NCI-H774 (cell line): ENCODE measurements around the gene MTCL1.

Experiments used
- DNase-seq: peaks from one replicate; lab custom pipeline; 2025; lab: John Stamatoyannopoulos, UW

MTCL1 gene

GRCh38 chr18:8866679-8867078 is 161.3 kb downstream of the MTCL1 start:
- no peak for DNase-seq

GRCh38 chr18:8868276-8868675 is 162.9 kb downstream of the MTCL1 start:
- no peak for DNase-seq

- no peak for DNase-seq
Measured at GRCh38 chr18:8868779-8869415, 163.5 kb downstream of the MTCL1 start.

- no peak for DNase-seq
Measured at GRCh38 chr18:8869696-8870095, 164.3 kb downstream of the MTCL1 start.

GRCh38 chr18:8870528-8870927 is 165.2 kb downstream of the MTCL1 start:
- no peak for DNase-seq

- no peak for DNase-seq
Measured at GRCh38 chr18:8871489-8871888, 166.1 kb downstream of the MTCL1 start.

- DNase-seq: no peak
Measured at GRCh38 chr18:8874872-8875271, 169.5 kb downstream of the MTCL1 start.

GRCh38 chr18:8876887-8877286 is 171.5 kb downstream of the MTCL1 start:
- DNase-seq: no peak

- DNase-seq: no peak
Measured at GRCh38 chr18:8881103-8881502, 175.7 kb downstream of the MTCL1 start.
